Measurements from ENCODE around the gene UNC5A. TPM values are rescaled to one million over a fixed set of nuclear protein-coding genes. Genes with fewer than 3 reads are reported as not detected.

Gene UNC5A
- polyA plus RNA-seq, 1 donor, result 1.0 TPM

GRCh38 chr5:176800024-176800423 is 10.3 kb upstream of the UNC5A start:
- Histone ChIP-seq H3K4me3 (ENCODE audit: low read length) (no peak overlapping the region), H3K36me3 (ENCODE audit: control insufficient read depth, insufficient read depth, low read length) (no peaks in the 10 kb centered on the region), H3K27me3 (ENCODE audit: control insufficient read depth, insufficient read depth, low read length) (peaks cover 44% of the 10 kb centered on the region), H3K9me3 (ENCODE audit: control insufficient read depth, low read depth, low read length) (peaks cover 9% of the 10 kb centered on the region), H3K4me1 (ENCODE audit: control insufficient read depth, insufficient read depth, low read length) (no peaks in the 10 kb centered on the region), H3K27ac (ENCODE audit: low read length) (no peak overlapping the region)
- DNase-seq, result no peak
- no CpG with 5 or more reads among the region's 6 CpGs for WGBS (ENCODE audit: insufficient coverage, low lambda C conversion rate)

- Histone ChIP-seq H3K27me3 (ENCODE audit: control insufficient read depth, insufficient read depth, low read length) (peaks cover 40% of the 10 kb centered on the region), H3K27ac (ENCODE audit: low read length) (no peak overlapping the region), H3K4me1 (ENCODE audit: control insufficient read depth, insufficient read depth, low read length) (no peaks in the 10 kb centered on the region), H3K36me3 (ENCODE audit: control insufficient read depth, insufficient read depth, low read length) (no peaks in the 10 kb centered on the region), H3K4me3 (ENCODE audit: low read length) (no peak overlapping the region), H3K9me3 (ENCODE audit: control insufficient read depth, low read depth, low read length) (peaks cover 9% of the 10 kb centered on the region)
- DNase-seq, result no peak
- no CpG with 5 or more reads among the region's 8 CpGs for WGBS (ENCODE audit: insufficient coverage, low lambda C conversion rate)
Measured at GRCh38 chr5:176802116-176802784, 8.1 kb upstream of the UNC5A start.

DNA sequence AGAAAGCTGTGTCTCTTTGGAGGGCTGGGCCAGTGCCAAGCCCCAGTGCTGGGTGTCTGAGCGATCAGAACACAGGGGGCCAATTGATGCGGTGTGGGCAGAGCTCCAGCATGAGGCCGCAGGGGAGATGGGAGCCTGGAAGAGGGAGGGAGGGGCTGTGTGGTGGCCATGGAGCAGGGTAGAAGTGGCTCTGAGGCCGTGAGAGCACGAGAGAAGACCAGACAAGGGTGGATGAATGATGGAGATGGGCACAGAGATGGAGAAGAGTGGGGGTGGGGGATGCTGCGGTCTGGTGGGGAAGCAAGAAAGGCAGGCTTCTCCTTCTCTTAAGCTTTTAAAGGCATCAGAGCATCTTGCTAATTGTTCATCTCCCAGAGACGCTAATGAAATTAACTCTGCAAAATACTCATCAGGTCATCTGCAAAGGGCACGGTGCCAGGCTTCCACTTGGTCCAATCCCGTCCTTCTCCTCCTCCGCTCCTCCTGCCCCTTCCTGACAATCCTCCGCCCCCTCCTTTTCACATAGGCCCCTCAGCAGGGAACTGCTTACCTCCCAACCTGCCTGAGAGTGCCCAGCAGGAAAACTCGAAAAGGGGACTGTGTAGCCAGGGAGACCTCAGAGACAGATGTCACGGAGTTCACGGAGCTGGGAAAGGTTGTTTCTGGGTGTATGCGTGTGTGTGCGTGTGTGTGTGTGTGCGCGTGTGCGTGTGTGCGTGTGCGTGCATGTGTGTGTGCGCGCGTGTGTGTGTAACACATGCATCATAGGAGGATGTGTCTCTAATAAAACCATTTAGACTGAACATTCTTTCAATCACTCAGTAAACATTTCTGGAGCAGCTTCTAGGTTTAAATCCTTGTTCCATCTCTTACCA is 7.1 kb upstream of the UNC5A start:
- peaks cover 8% of the 10 kb centered on the region for H3K9me3 ChIP-seq (ENCODE audit: control insufficient read depth, low read depth, low read length)
- peak in 1 of 2 donors; percentile 21 for DNase-seq
- no peak overlapping the region for H3K4me3 ChIP-seq (ENCODE audit: low read length)
- 59% methylated on average over 3 of the region's 24 CpGs for WGBS (ENCODE audit: insufficient coverage, low lambda C conversion rate)
- H3K36me3 ChIP-seq (ENCODE audit: control insufficient read depth, insufficient read depth, low read length), result no peaks in the 10 kb centered on the region
- peaks cover 38% of the 10 kb centered on the region for H3K27me3 ChIP-seq (ENCODE audit: control insufficient read depth, insufficient read depth, low read length)
- H3K4me1 ChIP-seq (ENCODE audit: control insufficient read depth, insufficient read depth, low read length), result no peaks in the 10 kb centered on the region
- H3K27ac ChIP-seq (ENCODE audit: low read length), result no peak overlapping the region

- DNase-seq, result peak in 1 of 2 donors; percentile 14
- Histone ChIP-seq H3K4me3 (ENCODE audit: low read length) (no peak overlapping the region), H3K27me3 (ENCODE audit: control insufficient read depth, insufficient read depth, low read length) (peaks cover 41% of the 10 kb centered on the region)
Measured at GRCh38 chr5:176803943-176804498, 6.3 kb upstream of the UNC5A start.

GRCh38 chr5:176806137-176806536 is 4.2 kb upstream of the UNC5A start:
- DNase-seq, result no peak
- no peaks in the 10 kb centered on the region for H3K36me3 ChIP-seq (ENCODE audit: control insufficient read depth, insufficient read depth, low read length)
- H3K27ac ChIP-seq (ENCODE audit: low read length), result no peak overlapping the region
- peaks cover 3% of the 10 kb centered on the region for H3K4me1 ChIP-seq (ENCODE audit: control insufficient read depth, insufficient read depth, low read length)
- H3K4me3 ChIP-seq (ENCODE audit: low read length), result no peak overlapping the region
- WGBS (ENCODE audit: insufficient coverage, low lambda C conversion rate), result no CpG with 5 or more reads among the region's 1 CpG
- H3K9me3 ChIP-seq (ENCODE audit: control insufficient read depth, low read depth, low read length), result peaks cover 3% of the 10 kb centered on the region
- H3K27me3 ChIP-seq (ENCODE audit: control insufficient read depth, insufficient read depth, low read length), result peaks cover 56% of the 10 kb centered on the region

More at GRCh38 chr5:176803943-176804498, 6.3 kb upstream of the UNC5A start:
- Histone ChIP-seq H3K27ac (ENCODE audit: low read length) (no peak overlapping the region), H3K4me1 (ENCODE audit: control insufficient read depth, insufficient read depth, low read length) (no peaks in the 10 kb centered on the region), H3K9me3 (ENCODE audit: control insufficient read depth, low read depth, low read length) (peaks cover 6% of the 10 kb centered on the region), H3K36me3 (ENCODE audit: control insufficient read depth, insufficient read depth, low read length) (no peaks in the 10 kb centered on the region)
- WGBS (ENCODE audit: insufficient coverage, low lambda C conversion rate), result 93% methylated on average over 2 of the region's 8 CpGs

DNA sequence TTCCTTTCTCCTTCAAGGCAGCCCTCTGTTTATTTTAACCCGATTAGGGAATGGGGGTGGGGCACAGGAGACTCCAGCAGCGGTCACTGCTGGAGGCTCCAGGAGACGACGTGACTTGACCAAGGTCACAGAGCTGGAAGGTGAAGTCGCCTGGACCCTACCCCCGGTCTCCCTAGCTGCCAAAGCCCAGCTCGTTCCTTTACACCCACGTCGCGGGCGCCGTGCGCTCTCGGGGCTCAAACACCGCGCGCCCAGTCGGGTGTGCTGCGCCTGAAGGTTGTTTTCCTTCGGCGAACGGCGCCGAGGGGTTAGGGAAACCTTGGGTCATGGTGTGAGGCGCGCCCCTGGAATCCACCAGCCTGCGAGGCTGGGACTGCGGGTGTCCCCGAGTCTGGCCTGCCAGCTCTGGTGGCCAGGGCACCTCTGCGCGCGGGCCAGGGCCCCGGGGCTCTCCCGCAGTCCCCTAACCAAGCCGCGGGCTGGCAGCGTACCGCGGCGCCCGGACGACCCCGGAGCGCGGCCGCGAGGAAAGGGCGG is 747 bp upstream of the UNC5A start:
- WGBS (ENCODE audit: insufficient coverage, low lambda C conversion rate), result no CpG with 5 or more reads among the region's 48 CpGs
- no peak overlapping the region for H3K27ac ChIP-seq (ENCODE audit: low read length)
- H3K27me3 ChIP-seq (ENCODE audit: control insufficient read depth, insufficient read depth, low read length), result peaks cover 87% of the 10 kb centered on the region
- peaks cover 3% of the 10 kb centered on the region for H3K4me1 ChIP-seq (ENCODE audit: control insufficient read depth, insufficient read depth, low read length)
- peak in 1 of 2 donors; percentile 19 for DNase-seq
- H3K9me3 ChIP-seq (ENCODE audit: control insufficient read depth, low read depth, low read length), result peaks cover 3% of the 10 kb centered on the region
- H3K36me3 ChIP-seq (ENCODE audit: control insufficient read depth, insufficient read depth, low read length), result no peaks in the 10 kb centered on the region
- no peak overlapping the region for H3K4me3 ChIP-seq (ENCODE audit: low read length)

DNA sequence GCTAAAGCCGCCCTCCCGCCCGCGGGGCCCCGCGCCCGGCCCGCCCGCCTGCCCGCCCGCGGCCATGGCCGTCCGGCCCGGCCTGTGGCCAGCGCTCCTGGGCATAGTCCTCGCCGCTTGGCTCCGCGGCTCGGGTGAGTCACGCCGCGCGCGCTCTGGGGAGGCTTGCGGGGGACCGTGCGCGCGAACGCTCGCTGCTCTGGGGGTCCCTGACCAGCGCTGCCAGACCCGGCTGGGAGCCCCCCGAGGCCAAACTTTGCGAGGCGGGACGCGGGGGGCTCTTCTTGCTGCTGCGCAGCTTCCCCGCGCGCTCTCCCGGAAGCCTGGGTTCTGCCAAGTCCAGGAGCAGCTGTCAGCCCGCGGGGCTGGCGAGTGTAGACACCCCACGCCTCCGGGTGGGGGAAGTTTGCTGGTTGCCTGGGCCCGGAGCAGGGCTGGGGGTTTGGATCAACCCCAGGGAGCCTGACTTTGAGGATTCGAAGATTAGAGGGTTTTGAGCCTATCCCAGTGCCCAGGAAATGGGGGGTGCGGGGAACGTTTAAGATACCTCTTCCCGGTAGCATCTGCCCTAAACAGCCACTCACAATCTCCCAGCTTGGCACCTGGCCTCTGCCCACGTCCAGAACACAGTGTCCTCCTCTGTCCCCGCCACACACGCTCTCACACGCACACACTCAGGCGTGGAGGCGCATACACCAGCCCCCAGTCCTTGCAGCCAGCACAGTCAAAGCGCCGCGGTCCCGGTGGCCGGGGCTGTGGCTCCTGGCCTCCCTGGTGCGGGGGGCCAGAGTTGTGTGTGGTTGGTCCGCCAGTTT is 535 bp downstream of the UNC5A start:
- Histone ChIP-seq H3K4me1 (ENCODE audit: control insufficient read depth, insufficient read depth, low read length) (peaks cover 3% of the 10 kb centered on the region), H3K27ac (ENCODE audit: low read length) (no peak overlapping the region), H3K36me3 (ENCODE audit: control insufficient read depth, insufficient read depth, low read length) (no peaks in the 10 kb centered on the region), H3K9me3 (ENCODE audit: control insufficient read depth, low read depth, low read length) (peaks cover 3% of the 10 kb centered on the region), H3K27me3 (ENCODE audit: control insufficient read depth, insufficient read depth, low read length) (peaks cover 91% of the 10 kb centered on the region), H3K4me3 (ENCODE audit: low read length) (peak overlapping the region; percentile 18)
- no CpG with 5 or more reads among the region's 68 CpGs for WGBS (ENCODE audit: insufficient coverage, low lambda C conversion rate)
- DNase-seq, result peak in 1 of 2 donors; percentile 12

GRCh38 chr5:176812269-176813259 is 2.2 kb downstream of the UNC5A start:
- WGBS (ENCODE audit: insufficient coverage, low lambda C conversion rate), result no CpG with 5 or more reads among the region's 37 CpGs

More at GRCh38 chr5:176812269-176813259, 2.2 kb downstream of the UNC5A start:
- Histone ChIP-seq H3K9me3 (ENCODE audit: control insufficient read depth, low read depth, low read length) (peaks cover 3% of the 10 kb centered on the region), H3K4me1 (ENCODE audit: control insufficient read depth, insufficient read depth, low read length) (peaks cover 3% of the 10 kb centered on the region), H3K27ac (ENCODE audit: low read length) (no peak overlapping the region), H3K36me3 (ENCODE audit: control insufficient read depth, insufficient read depth, low read length) (no peaks in the 10 kb centered on the region), H3K27me3 (ENCODE audit: control insufficient read depth, insufficient read depth, low read length) (peaks cover 91% of the 10 kb centered on the region), H3K4me3 (ENCODE audit: low read length) (no peak overlapping the region)
- DNase-seq, result no peak

Data from large intestine (tissue), 3 donors.